Activated CD4-positive, CD25-positive, alpha-beta regulatory T cell treated with anti-CD3 and anti-CD28 coated beads, Interleukin-2, amount 50 U/mL, for 72 hours (primary cell): ENCODE results near the gene BAX.

Experiments used
- DNase-seq: peaks from one replicate; pipeline ENCODE4 v3.0.0; 2021

The BAX gene

GRCh38 chr19:48933382-48933932, 21.2 kb upstream of the BAX start, which contains the start of gene DHDH:
TSS of gene DHDH (plus strand) at chr19:48933699. CDS start at chr19:48933722, 23 bp downstream.
- peak; percentile 84 for DNase-seq

GRCh38 chr19:48934837-48935236, 19.8 kb upstream of the BAX start:
- DNase-seq = no peak

DNA sequence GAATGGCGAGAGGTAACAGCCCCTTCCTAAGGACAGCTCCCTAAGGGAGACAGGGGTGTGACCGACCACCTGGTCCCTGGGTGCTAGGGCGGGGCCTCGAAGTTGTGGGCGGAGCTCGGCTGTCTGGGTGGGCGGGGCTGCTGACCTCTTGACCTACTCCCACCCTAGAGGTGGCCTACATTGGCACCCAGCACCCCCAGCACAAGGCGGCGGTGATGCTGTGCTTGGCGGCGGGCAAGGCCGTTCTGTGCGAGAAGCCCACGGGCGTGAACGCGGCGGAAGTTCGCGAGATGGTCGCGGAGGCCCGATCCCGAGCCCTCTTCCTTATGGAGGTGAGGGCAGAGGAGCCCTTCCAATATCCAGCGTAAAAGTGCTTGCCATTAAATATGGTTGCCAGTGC, 18.8 kb upstream of the BAX start:
- no peak for DNase-seq

GRCh38 chr19:48938256-48938655, 16.4 kb upstream of the BAX start:
- DNase-seq = no peak

DNA sequence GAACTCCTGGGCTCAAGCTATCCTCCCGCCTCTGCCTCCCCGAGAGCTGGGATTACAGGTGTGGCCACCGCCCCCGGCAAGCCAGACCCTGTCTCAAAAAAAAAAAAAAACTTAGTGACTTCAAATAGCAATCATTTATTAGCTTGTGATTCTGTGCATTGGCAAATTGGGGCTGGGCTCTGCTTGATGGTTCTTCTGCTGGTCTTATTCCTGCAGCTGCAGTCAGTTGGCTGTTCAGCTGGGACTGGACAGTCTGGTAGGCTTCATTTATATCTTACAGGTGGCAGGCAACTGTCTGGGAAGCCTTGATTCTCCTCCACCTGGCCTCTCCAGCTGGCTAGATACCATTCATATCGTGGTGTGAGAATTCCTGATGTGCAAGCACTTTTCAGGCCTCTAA, 13.8 kb upstream of the BAX start:
- no peak for DNase-seq

- DNase-seq = no peak
Measured at GRCh38 chr19:48943081-48943480, 11.6 kb upstream of the BAX start.

- DNase-seq = no peak
Measured at GRCh38 chr19:48945415-48945814, 9.3 kb upstream of the BAX start.

- DNase-seq = no peak
Measured at GRCh38 chr19:48945817-48946216, 8.9 kb upstream of the BAX start.

GRCh38 chr19:48946463-48947257, 8.0 kb upstream of the BAX start:
- no peak for DNase-seq

GRCh38 chr19:48947258-48947542, 7.5 kb upstream of the BAX start:
- DNase-seq = no peak

DNA sequence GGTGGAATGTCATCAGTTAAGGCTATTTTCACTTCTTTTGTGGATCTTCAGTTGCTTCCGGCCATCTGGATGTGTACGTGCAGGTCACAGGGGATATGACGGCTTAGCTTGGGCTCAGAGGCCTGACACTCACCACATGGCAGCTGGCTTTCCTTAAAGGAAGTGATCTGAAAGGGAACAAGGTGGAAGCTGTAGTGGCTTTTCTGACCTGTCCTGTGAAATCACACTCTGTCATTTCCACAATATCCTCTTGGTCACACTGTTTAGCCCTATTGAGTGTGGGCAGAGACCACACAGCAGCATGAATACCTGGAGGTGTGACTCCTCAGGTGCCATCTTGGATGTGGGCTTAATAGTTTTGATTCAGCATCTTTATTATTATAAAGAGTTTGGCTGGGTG, 4.5 kb upstream of the BAX start:
- no peak for DNase-seq

DNA sequence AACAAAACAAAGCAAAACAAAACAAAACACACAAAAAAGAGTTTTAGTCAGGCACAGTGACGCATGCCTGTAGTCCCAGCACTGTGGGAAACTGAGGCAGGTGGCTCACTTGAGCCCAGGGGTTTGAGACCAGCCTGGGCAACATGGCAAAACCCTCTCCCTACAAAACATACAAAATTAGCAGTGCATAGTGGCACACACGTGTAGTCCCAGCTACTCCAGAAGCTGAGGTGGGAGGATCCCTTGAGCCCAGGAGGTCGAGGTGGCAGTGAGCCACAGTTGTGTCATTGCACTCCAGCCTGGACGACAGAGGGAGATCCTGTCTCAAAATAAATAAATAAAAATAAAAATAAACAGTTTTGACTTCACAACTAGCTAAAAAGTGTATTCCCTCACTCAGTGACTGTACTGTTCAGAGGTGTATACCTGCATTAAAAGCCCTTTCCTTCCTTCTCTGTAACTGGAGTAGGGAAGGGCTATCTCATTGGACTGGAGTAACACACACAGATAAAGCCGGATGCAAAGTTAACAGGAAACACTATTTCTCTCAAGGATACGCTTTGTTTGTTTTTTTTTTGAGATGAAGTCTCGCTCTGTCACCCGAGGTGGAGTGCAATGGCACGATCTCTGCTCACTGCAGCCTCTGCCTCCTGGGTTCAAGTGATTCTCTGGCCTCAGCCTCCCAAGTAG, 3.7 kb upstream of the BAX start:
- DNase-seq = no peak

DNA sequence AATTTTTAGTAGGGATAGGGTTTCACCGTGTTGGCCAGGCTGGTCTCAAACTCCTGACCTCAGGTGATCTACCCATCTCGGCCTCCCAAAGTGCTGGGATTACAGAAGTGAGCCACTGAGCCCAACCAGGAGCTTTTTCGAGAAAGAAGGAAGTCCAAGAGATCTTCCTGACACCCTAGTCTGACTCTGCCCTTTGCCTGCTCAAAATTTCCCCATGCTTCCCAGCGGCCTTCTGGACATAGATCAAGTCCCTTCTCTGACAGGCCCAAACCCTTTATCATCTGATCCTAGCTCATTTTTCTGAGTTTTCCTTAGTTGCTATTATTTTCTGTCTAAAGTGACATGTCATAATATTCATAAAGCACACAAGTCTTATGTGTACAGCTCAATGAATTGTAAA, 1.5 kb upstream of the BAX start:
- DNase-seq = no peak

- no peak for DNase-seq
Measured at GRCh38 chr19:48953990-48954594, 583 bp upstream of the BAX start.

DNA sequence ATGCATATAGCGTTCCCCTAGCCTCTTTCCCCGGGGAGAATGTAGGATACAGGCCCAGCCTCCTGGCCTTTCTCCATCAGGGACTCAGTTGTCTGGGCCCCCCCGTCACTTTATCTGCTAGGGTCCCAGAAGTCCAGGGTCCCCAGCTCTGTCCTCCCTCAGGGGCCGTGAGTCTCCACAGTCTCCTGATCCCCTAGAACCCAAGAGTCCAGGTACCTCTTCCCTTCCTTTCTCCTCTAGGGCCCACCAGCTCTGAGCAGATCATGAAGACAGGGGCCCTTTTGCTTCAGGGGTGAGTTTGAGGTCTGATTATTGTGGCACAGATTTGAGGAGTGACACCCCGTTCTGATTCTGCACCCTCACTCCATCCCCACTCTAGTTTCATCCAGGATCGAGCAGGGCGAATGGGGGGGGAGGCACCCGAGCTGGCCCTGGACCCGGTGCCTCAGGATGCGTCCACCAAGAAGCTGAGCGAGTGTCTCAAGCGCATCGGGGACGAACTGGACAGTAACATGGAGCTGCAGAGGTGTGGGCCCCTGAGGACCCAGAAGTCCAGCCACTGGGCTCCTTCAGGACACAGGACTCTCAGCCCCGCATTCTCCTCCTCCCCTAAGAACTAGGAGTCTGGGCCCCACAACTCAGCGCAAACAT, 758 bp downstream of the BAX start:
- DNase-seq = no peak

- DNase-seq = no peak
Measured at GRCh38 chr19:48958006-48958405, 3.3 kb downstream of the BAX start.

- DNase-seq = no peak
Measured at GRCh38 chr19:48959341-48960239, 4.9 kb downstream of the BAX start.

DNA sequence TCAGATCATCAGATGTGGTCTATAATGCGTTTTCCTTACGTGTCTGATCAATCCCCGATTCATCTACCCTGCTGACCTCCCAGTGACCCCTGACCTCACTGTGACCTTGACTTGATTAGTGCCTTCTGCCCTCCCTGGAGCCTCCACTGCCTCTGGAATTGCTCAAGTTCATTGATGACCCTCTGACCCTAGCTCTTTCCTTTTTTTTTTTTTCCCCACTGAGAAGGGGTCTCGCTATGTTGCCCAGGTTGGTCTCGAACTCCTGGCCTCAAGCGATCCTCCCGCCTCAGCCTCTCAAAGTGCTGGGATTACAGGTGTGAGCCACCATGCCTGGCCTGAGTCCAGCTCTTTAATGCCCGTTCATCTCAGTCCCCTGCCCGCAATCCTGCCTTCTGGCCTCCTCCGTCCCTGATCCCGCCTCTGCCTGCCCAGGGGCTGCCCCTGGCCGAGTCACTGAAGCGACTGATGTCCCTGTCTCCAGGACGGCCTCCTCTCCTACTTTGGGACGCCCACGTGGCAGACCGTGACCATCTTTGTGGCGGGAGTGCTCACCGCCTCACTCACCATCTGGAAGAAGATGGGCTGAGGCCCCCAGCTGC, 6.5 kb downstream of the BAX start:
- no peak for DNase-seq

- DNase-seq = no peak
Measured at GRCh38 chr19:48961673-48962028, 7.0 kb downstream of the BAX start.

GRCh38 chr19:48962029-48962848, 7.6 kb downstream of the BAX start:
- peak; percentile 48 for DNase-seq

DNA sequence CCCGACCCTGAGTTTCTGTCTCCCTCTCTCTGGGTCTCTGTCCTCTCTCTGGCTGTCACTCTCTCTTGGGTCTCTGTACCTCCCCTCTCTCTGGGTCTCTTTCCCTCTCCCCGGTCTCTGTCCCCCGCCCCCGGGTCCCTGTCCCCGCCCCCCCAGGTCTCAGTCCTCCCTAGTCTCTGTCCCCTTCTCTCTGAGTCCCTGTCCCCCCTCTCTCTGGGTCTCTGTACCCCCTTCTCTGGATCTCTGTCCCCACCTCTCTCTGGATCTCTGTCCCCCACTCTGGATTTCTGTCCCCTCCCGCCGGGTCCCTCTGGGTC, 8.1 kb downstream of the BAX start:
- no peak for DNase-seq
